Neural cell (in vitro differentiated cells): ENCODE results near the gene ATP5MK.

ENCODE experiments used
- TAF1 ChIP-seq: IDR thresholded peaks from 2 replicates; pipeline ENCODE4 v1.6.1; 2012; ENCODE audit warnings: low read depth
- TF ChIP-seq, protein P1 (sequence below): fragments of 450-650 bp; IDR thresholded peaks from 2 replicates; pipeline ENCODE4 v1.5.1; 2014; ENCODE audit warnings: antibody characterized with exemption, mild to moderate bottlenecking, moderate library complexity; ENCODE audit not compliant: poor library complexity, severe bottlenecking

DNA sequence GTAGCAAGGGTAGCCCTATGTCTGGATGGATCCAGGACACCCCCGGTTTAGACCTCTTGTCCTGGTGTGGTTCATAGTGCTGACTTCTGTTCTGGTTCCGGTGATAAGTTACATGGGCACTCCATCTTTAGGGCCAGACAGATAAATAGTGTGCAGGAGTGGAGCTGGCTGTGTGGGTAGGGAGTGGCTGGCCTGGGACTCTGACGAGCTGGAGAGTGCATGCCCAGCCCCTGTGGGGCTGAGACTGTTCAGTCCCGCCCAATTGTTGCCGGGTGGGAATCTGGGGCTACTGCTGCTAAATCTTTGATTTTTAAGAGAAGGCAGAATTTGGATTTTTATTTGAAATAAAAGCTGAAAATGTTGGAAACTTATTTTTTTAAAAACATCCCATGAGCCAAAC lies 27.5 kb upstream of the ATP5MK start:
- TF ChIP-seq, protein P1, sequence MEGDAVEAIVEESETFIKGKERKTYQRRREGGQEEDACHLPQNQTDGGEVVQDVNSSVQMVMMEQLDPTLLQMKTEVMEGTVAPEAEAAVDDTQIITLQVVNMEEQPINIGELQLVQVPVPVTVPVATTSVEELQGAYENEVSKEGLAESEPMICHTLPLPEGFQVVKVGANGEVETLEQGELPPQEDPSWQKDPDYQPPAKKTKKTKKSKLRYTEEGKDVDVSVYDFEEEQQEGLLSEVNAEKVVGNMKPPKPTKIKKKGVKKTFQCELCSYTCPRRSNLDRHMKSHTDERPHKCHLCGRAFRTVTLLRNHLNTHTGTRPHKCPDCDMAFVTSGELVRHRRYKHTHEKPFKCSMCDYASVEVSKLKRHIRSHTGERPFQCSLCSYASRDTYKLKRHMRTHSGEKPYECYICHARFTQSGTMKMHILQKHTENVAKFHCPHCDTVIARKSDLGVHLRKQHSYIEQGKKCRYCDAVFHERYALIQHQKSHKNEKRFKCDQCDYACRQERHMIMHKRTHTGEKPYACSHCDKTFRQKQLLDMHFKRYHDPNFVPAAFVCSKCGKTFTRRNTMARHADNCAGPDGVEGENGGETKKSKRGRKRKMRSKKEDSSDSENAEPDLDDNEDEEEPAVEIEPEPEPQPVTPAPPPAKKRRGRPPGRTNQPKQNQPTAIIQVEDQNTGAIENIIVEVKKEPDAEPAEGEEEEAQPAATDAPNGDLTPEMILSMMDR: no peak
- TF ChIP-seq TAF1: no peak
